ENCODE results near the gene SHC2. TPM values are rescaled to one million over a fixed set of nuclear protein-coding genes. Genes with fewer than 3 reads are reported as not detected.

SHC2 gene
- polyA plus RNA-seq, 1 donor (not counting 4 experiments of a cell fraction or from before 2014, with no cell fraction given): 2.5 TPM

DNA sequence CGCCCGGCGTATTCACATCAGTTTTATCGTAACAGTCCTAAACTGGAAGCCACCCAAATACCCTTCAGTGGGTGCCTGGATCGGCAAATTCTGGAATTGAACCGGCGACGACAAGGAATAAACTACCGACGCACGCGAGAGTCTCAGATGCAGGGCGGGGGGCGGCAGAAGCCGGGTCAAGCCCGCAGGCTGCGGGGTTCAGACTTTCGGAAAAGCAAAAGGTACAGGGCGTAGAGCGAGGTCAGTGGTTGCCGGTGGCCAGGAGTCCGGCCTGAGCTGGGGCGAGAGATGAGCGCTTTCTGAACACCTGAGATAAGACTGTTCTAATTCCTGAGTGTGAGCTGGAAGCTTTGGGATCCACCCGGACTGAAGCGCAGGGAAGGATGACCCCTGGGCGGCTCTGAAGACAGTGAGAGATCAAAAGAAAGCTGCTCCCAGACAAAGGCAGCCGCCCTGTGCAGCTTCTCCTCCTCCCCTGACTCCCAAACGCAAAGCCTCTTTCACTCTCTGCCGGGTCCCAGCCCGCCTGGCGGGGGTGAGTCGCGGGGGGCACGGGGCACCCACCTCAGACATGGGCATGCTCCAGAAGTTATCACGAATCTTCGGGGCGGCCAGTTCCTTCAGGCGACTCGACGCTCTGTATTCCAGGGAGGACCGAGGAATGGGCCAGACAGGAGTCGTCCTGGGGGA is 90.0 kb downstream of the SHC2 start:
- H3K9ac ChIP-seq (ENCODE audit: control insufficient read depth, extremely low read depth, insufficient read depth, low read length): no peak overlapping the region
- H2AFZ ChIP-seq (ENCODE audit: control insufficient read depth, low read length): no peak overlapping the region
- FAIRE-seq (no peak), DNase-seq (ENCODE audit: low read depth, low spot score) (no peak)
- no peak overlapping the region for H3K4me2 ChIP-seq (ENCODE audit: control insufficient read depth, extremely low read depth, insufficient read depth, low read depth, low read length)
- no peaks in the 10 kb centered on the region for H3K36me3 ChIP-seq (ENCODE audit: control insufficient read depth in 2 of 2, extremely low read depth in 1 of 2, insufficient read depth in 2 of 2, low read length in 2 of 2)
- H3K9me3 ChIP-seq (ENCODE audit: control insufficient read depth, low read depth, low read length): no peaks in the 10 kb centered on the region
- H4K20me1 ChIP-seq (ENCODE audit: control insufficient read depth, extremely low read depth, insufficient read depth, low read length): no peaks in the 10 kb centered on the region
- H3K27ac ChIP-seq (ENCODE audit: control insufficient read depth, insufficient read depth, low read length): no peak overlapping the region
- H3K4me1 ChIP-seq (ENCODE audit: control insufficient read depth, extremely low read depth, insufficient read depth, low read length): peaks cover 17% of the 10 kb centered on the region
- H3K79me2 ChIP-seq (ENCODE audit: control insufficient read depth, insufficient read depth, low read length): no peaks in the 10 kb centered on the region
- H3K9me1 ChIP-seq (ENCODE audit: control insufficient read depth, extremely low read depth, insufficient read depth, low read length): no peaks in the 10 kb centered on the region
- H3K4me3 ChIP-seq (ENCODE audit: control insufficient read depth in 2 of 3, extremely low read depth in 1 of 3, insufficient read depth in 2 of 3, low read depth in 1 of 3, low read length in 3 of 3): no peak overlapping the region
- peaks cover 30% of the 10 kb centered on the region for H3K27me3 ChIP-seq (ENCODE audit: control insufficient read depth, extremely low read depth, insufficient read depth, low read length)
- dilution Hi-C loops (cut with MboI; ENCODE audit: extremely low pct_ligation_motif_present, low sequenced_read_pairs): no loop called here
- TF ChIP-seq, protein P1, sequence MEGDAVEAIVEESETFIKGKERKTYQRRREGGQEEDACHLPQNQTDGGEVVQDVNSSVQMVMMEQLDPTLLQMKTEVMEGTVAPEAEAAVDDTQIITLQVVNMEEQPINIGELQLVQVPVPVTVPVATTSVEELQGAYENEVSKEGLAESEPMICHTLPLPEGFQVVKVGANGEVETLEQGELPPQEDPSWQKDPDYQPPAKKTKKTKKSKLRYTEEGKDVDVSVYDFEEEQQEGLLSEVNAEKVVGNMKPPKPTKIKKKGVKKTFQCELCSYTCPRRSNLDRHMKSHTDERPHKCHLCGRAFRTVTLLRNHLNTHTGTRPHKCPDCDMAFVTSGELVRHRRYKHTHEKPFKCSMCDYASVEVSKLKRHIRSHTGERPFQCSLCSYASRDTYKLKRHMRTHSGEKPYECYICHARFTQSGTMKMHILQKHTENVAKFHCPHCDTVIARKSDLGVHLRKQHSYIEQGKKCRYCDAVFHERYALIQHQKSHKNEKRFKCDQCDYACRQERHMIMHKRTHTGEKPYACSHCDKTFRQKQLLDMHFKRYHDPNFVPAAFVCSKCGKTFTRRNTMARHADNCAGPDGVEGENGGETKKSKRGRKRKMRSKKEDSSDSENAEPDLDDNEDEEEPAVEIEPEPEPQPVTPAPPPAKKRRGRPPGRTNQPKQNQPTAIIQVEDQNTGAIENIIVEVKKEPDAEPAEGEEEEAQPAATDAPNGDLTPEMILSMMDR (optimal IDR thresholded peaks at IDR 0.05 in 1 of 3, IDR thresholded peaks at IDR 0.05 in 1 of 3, conservative IDR thresholded peaks at IDR 0.05 in 1 of 3; ENCODE audit: extremely low read depth in 1 of 3, insufficient read depth in 2 of 3, low read length in 3 of 3): no peak
- no peak for TF ChIP-seq EZH2 (IDR thresholded peaks at IDR 0.05; ENCODE audit: low read length)

DNA sequence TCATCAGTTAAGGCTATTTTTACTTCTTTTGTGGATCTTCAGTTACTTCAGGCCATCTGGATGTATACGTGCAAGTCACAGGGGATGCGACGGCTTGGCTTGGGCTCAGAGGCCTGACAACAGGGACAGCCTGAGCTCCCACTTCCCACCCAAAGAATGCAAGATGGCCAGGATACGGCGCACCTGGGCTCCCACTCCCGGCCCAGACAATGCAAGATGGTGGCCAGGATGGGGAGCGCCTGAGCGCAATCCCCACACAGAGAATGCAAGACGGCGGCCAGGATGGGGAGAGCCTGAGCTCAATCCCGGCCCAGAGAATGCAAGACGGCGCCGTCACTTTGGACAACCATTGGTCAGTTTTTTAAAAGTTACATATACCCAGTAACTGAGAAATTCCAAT is 91.0 kb downstream of the SHC2 start:
- no peaks in the 10 kb centered on the region for H3K36me3 ChIP-seq (ENCODE audit: control insufficient read depth in 2 of 2, extremely low read depth in 1 of 2, insufficient read depth in 2 of 2, low read length in 2 of 2)

More for the DNA sequence above, 91.0 kb downstream of the SHC2 start:
- H3K4me3 ChIP-seq (ENCODE audit: control insufficient read depth in 2 of 3, extremely low read depth in 1 of 3, insufficient read depth in 2 of 3, low read depth in 1 of 3, low read length in 3 of 3): no peak overlapping the region
- no peaks in the 10 kb centered on the region for H3K9me3 ChIP-seq (ENCODE audit: control insufficient read depth, low read depth, low read length)
- H4K20me1 ChIP-seq (ENCODE audit: control insufficient read depth, extremely low read depth, insufficient read depth, low read length): no peaks in the 10 kb centered on the region
- no peak overlapping the region for H3K4me2 ChIP-seq (ENCODE audit: control insufficient read depth, extremely low read depth, insufficient read depth, low read depth, low read length)
- no peaks in the 10 kb centered on the region for H3K9me1 ChIP-seq (ENCODE audit: control insufficient read depth, extremely low read depth, insufficient read depth, low read length)
- H3K27me3 ChIP-seq (ENCODE audit: control insufficient read depth, extremely low read depth, insufficient read depth, low read length): peaks cover 21% of the 10 kb centered on the region
- FAIRE-seq (no peak), DNase-seq (ENCODE audit: low read depth, low spot score) (no peak)
- no peaks in the 10 kb centered on the region for H3K79me2 ChIP-seq (ENCODE audit: control insufficient read depth, insufficient read depth, low read length)
- H3K27ac ChIP-seq (ENCODE audit: control insufficient read depth, insufficient read depth, low read length): no peak overlapping the region
- no peak overlapping the region for H2AFZ ChIP-seq (ENCODE audit: control insufficient read depth, low read length)
- H3K4me1 ChIP-seq (ENCODE audit: control insufficient read depth, extremely low read depth, insufficient read depth, low read length): peaks cover 13% of the 10 kb centered on the region
- H3K9ac ChIP-seq (ENCODE audit: control insufficient read depth, extremely low read depth, insufficient read depth, low read length): no peak overlapping the region
- TF ChIP-seq, protein P1 (optimal IDR thresholded peaks at IDR 0.05 in 1 of 3, IDR thresholded peaks at IDR 0.05 in 1 of 3, conservative IDR thresholded peaks at IDR 0.05 in 1 of 3; ENCODE audit: extremely low read depth in 1 of 3, insufficient read depth in 2 of 3, low read length in 3 of 3): no peak
- TF ChIP-seq EZH2 (IDR thresholded peaks at IDR 0.05; ENCODE audit: low read length): no peak
- dilution Hi-C loops (cut with MboI; ENCODE audit: extremely low pct_ligation_motif_present, low sequenced_read_pairs): no loop called here
